CD8-positive, alpha-beta memory T cell (primary cell): ENCODE measurements around the gene ALPK1. TPM values are rescaled to one million over a fixed set of nuclear protein-coding genes. Genes with fewer than 3 reads are reported as not detected.

Source experiments
- CTCF ChIA-PET: fragments of 350-600 bp; sonication (Branson Sonifier 250); formaldehyde crosslinking; loops from one replicate; lab custom pipeline; 2021; ENCODE audit warnings: antibody characterized with exemption; lab: Charles Lee
- POLR2A ChIA-PET: fragments of 350-600 bp; sonication (Branson Sonifier 250); formaldehyde crosslinking; loops from one replicate; lab custom pipeline; 2021; ENCODE audit warnings: antibody characterized with exemption; lab: Charles Lee
- DNase-seq, 5 donors: peaks; one replicate each; pipeline versions ENCODE4 v3.0.0 to v3.0.0-alpha.2; 2020 to 2022; ENCODE audit warnings: mixed read lengths in 1 of 5
- H3K27ac ChIP-seq: one replicate; pipeline ENCODE4 v1.7.0; 2013; ENCODE audit warnings: low read depth, mild to moderate bottlenecking, low read length, moderate library complexity
- H3K27me3 ChIP-seq: 2 replicates; pipeline ENCODE4 v1.7.0; 2013; ENCODE audit warnings: low read length, mild to moderate bottlenecking; ENCODE audit not compliant: insufficient read depth, poor library complexity, severe bottlenecking
- H3K36me3 ChIP-seq: 2 replicates; pipeline ENCODE4 v1.7.0; 2013; ENCODE audit warnings: mild to moderate bottlenecking, low read length, moderate library complexity; ENCODE audit not compliant: insufficient read depth
- H3K4me1 ChIP-seq: 2 replicates; pipeline ENCODE4 v1.7.0; 2013; ENCODE audit warnings: mild to moderate bottlenecking, low read length, moderate library complexity; ENCODE audit not compliant: insufficient read depth
- H3K4me3 ChIP-seq: 2 replicates; pipeline ENCODE4 v1.7.0; 2013; ENCODE audit warnings: mild to moderate bottlenecking, low read length
- H3K9me3 ChIP-seq: 2 replicates; pipeline ENCODE4 v1.7.0; 2013; ENCODE audit warnings: mild to moderate bottlenecking, low read length
- H3K27ac Mint-ChIP-seq, 8 donors: one replicate each; pipeline ENCODE4 v1.8.0; 2020 to 2021; ENCODE audit warnings: mixed read lengths in 8 of 8, mild to moderate bottlenecking in 6 of 8, inconsistent platforms in 3 of 8, moderate library complexity in 3 of 8
- H3K27me3 Mint-ChIP-seq, 2 donors: one replicate each; pipeline ENCODE4 v1.8.0; 2020 to 2021; ENCODE audit warnings: mixed read lengths in 2 of 2, mild to moderate bottlenecking in 1 of 2, moderate library complexity in 1 of 2
- H3K36me3 Mint-ChIP-seq, 3 donors: one replicate each; pipeline ENCODE4 v1.8.0; 2020 to 2021; ENCODE audit warnings: mixed read lengths in 3 of 3, inconsistent platforms in 1 of 3, mild to moderate bottlenecking in 1 of 3
- H3K4me1 Mint-ChIP-seq, 3 donors: one replicate each; pipeline ENCODE4 v1.8.0; 2020 to 2021; ENCODE audit warnings: mixed read lengths in 3 of 3, inconsistent platforms in 1 of 3, mild to moderate bottlenecking in 1 of 3
- H3K4me3 Mint-ChIP-seq, 7 donors: one replicate each; pipeline ENCODE4 v1.8.0; 2020 to 2021; ENCODE audit warnings: mixed read lengths in 7 of 7, mild to moderate bottlenecking in 6 of 7, moderate library complexity in 4 of 7, inconsistent platforms in 2 of 7
- H3K9me3 Mint-ChIP-seq, 5 donors: one replicate each; pipeline ENCODE4 v1.8.0; 2020 to 2022; ENCODE audit warnings: mixed read lengths in 5 of 5, mild to moderate bottlenecking in 3 of 5, moderate library complexity in 2 of 5, inconsistent platforms in 1 of 5
- polyA plus RNA-seq: library from polyadenylated mRNA; unstranded; fragments of 300-500 nt; fragmentation: Illumina TruSeq; gene quantifications from one replicate; pipeline ENCODE4 v1.2.3, GENCODE V29; 2021
- total RNA-seq, 2 experiments: library from RNA; stranded (reverse); gene quantifications; one replicate each; pipeline ENCODE4 v1.2.3, GENCODE V29; 2021

The ALPK1 gene
- total and polyA plus RNA-seq, 3 experiments from 2014 or later = 1.1 to 3.1 (median 2.5) TPM

DNA sequence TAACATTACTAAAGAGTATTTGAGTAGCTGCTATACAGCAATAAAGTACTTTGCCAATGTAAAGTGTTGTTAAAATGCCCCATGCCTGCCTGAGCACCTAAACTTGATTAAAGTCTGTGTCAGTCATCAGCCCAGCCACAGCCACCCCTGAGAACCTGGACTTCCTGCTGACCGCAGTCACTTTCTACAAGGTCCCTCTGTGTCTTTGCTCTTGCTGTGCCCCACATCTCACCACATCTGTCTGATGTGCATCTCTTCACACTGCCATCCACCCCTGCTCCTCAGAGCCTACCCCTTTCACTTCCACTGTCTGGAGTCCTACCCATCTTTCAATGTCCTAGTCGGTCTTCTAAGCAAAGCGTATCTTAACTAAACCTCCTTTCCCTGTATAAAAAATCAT lies 25.7 kb downstream of the ALPK1 start:
- Mint-ChIP-seq H3K27ac (peak overlapping the region in 2 of 8 donors; percentile 3 to 28), H3K4me3 (no peak overlapping the region), H3K36me3 (peaks cover 0 to 3% (median 0%) of the 10 kb centered on the region in 3 donors), H3K9me3 (no peaks in the 10 kb centered on the region), H3K4me1 (peaks cover 6 to 21% (median 14%) of the 10 kb centered on the region in 3 donors), H3K27me3 (peaks cover 0 to 4% of the 10 kb centered on the region in 2 donors)
- ChIA-PET CTCF (interaction anchor here (0.6 to 2.2 kb wide), 9 partner anchors 13 to 285 kb away, joined by 3 to 15 read pairs (median 3); partner anchors contain the start of gene TIFA), POLR2A (no interaction called here)
- no peak overlapping the region for H3K4me3 ChIP-seq
- no peak for DNase-seq
- H3K27ac ChIP-seq = no peak overlapping the region
- H3K27me3 ChIP-seq = no peaks in the 10 kb centered on the region
- H3K36me3 ChIP-seq = no peaks in the 10 kb centered on the region
- peaks cover 4% of the 10 kb centered on the region for H3K4me1 ChIP-seq
- no peaks in the 10 kb centered on the region for H3K9me3 ChIP-seq

DNA sequence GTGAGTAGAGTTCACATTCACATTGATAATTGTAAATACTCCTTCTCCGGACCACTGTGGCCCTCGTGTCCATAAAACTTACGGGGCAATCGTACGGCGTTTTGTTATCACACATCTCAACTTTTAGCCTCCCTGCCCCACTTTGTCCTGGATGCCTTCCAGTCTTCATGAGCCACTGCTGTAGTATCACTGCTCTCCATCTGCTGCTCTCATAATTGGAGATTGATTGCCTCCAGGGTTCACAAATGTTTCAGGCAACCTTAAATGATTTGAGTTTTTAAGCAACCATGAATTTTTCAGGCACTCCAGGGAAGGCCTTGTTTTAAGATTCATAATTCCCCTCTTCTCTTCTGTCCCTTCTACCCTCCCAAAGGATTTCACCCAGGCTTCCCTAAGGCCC lies 28.4 kb downstream of the ALPK1 start:
- ChIA-PET POLR2A (no interaction called here), CTCF (no interaction called here)
- H3K27ac Mint-ChIP-seq = no peak overlapping the region
- Histone ChIP-seq H3K27me3 (no peaks in the 10 kb centered on the region), H3K36me3 (no peaks in the 10 kb centered on the region), H3K4me3 (no peak overlapping the region), H3K27ac (no peak overlapping the region), H3K4me1 (peaks cover 4% of the 10 kb centered on the region), H3K9me3 (no peaks in the 10 kb centered on the region)
- no peak for DNase-seq
- H3K4me3 Mint-ChIP-seq = no peak overlapping the region
- H3K9me3 Mint-ChIP-seq = no peaks in the 10 kb centered on the region
- H3K27me3 Mint-ChIP-seq = peaks cover 0 to 4% of the 10 kb centered on the region in 2 donors
- H3K4me1 Mint-ChIP-seq = peaks cover 11 to 21% (median 16%) of the 10 kb centered on the region in 3 donors
- H3K36me3 Mint-ChIP-seq = peaks cover 0 to 3% (median 0%) of the 10 kb centered on the region in 3 donors

DNA sequence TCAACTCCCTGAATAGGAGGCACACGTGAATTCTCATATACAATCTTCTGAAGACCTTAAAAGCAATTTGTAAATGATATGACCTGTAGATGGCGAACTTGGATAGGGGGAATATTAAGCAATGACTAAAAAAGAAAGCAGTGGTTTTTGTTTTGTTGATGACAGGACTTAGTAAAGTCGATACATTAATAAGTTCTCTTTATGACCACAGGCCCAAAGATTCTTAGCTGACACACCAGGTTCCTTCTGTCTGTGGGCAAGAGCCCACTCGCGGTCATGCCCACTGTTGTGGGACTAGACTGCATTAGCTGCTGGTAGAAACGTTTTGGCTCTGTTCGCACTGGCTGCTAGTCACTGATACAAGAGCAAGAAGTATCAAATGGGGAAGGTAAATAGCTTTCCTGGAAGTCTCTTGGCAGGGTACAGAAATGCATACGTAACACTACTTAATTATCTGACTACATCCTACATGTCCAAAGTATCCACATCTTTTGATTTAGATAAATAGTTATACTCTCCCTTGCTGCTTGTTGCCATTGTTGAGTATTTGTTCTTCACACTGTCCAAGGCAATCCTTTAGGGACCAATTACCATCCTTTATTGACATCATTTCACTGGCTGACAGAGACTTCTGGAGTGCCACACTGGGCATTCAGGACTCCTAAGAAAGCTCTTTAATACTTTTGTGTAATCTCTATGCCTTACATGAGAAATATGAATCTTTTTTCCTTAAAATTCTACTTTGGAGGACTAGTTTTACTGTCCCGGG lies 31.0 kb downstream of the ALPK1 start:
- H3K4me3 ChIP-seq = no peak overlapping the region
- H3K27ac ChIP-seq = no peak overlapping the region
- no peaks in the 10 kb centered on the region for H3K27me3 ChIP-seq
- DNase-seq = peak in 2 of 5 donors; percentile 9 to 28
- Mint-ChIP-seq H3K4me3 (peak overlapping the region in 6 of 7 donors; percentile 58 to 84 (median 64)), H3K4me1 (peaks cover 6 to 9% (median 8%) of the 10 kb centered on the region in 3 donors), H3K27ac (peak overlapping the region in 3 of 8 donors; percentile 0 to 91 (median 1)), H3K9me3 (no peaks in the 10 kb centered on the region), H3K36me3 (peaks cover 0 to 3% (median 0%) of the 10 kb centered on the region in 3 donors), H3K27me3 (no peaks in the 10 kb centered on the region)
- POLR2A ChIA-PET = interaction anchor here (1.6 kb wide), 1 partner anchor 196 kb away, joined by 3 read pairs; no protein-coding TSS in a partner anchor
- H3K9me3 ChIP-seq = no peaks in the 10 kb centered on the region
- CTCF ChIA-PET = interaction anchor here (0.8 to 3.0 kb wide), 14 partner anchors 10 to 623 kb away, joined by 3 to 21 read pairs (median 3); no protein-coding TSS in a partner anchor
- no peaks in the 10 kb centered on the region for H3K4me1 ChIP-seq
- no peaks in the 10 kb centered on the region for H3K36me3 ChIP-seq

DNA sequence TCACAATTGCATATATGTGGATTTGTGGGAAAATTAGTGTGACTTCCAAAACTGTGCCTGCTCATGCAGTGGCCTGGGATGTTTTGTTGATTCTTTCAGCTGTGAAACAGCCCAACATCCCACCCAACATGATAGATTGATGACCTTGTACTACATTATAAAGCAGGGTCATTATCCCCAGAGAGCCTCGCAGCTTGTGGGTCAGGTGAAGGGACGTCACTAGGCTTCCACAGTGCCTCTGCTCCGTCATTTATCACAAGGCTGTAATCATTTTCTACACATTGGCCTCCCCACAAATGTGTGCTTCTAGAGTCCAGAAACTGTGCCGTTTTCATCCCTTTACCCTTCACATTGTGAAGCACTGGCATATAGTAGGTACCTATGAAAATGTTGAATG lies 31.6 kb downstream of the ALPK1 start:
- Mint-ChIP-seq H3K4me1 (peaks cover 6 to 9% (median 8%) of the 10 kb centered on the region in 3 donors), H3K27ac (no peak overlapping the region)

DNA sequence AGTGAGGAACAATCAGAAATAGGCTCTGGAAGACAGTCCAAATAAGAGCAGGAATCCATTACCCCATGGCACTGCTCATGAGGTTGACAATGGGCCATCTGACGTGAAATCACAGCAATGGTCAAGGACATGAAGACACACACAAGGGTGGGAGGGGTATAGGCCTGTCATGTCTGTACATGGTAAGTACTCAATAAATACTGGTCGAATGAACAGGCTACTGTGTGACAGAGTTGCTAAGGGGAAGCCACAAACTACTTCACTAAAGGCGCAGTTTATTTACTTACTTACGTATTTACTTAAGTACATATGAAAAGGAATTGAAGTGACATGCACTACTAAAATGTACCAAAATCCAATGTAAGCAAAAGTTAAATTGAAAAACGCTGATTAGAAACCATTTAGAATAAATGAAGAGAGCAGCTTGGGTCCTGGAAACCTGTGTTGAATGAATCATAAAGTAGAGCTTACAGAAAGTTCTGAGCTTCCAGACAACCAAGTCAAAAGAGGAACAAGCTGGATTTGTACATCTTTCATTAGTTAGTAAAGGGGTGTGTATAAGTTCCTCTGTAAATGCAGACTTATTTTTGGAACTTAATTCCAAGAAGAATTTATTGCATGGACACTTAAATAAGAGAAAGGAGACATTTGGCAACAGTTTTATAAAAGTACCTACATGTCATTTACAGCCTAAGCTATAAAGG lies 32.7 kb downstream of the ALPK1 start:
- Mint-ChIP-seq H3K27me3 (peaks cover 0 to 2% of the 10 kb centered on the region in 2 donors), H3K4me3 (no peak overlapping the region), H3K4me1 (peaks cover 6 to 9% (median 8%) of the 10 kb centered on the region in 3 donors), H3K9me3 (no peaks in the 10 kb centered on the region), H3K27ac (no peak overlapping the region), H3K36me3 (peaks cover 0 to 3% (median 0%) of the 10 kb centered on the region in 3 donors)
- no peaks in the 10 kb centered on the region for H3K9me3 ChIP-seq
- H3K36me3 ChIP-seq = no peaks in the 10 kb centered on the region
- H3K27me3 ChIP-seq = no peaks in the 10 kb centered on the region
- no peak for DNase-seq
- POLR2A ChIA-PET = no interaction called here
- CTCF ChIA-PET = interaction anchor here (0.7 to 1.0 kb wide), 2 partner anchors 8 to 194 kb away, joined by 3 read pairs; no protein-coding TSS in a partner anchor
- H3K4me3 ChIP-seq = no peak overlapping the region
- H3K27ac ChIP-seq = no peak overlapping the region
- no peaks in the 10 kb centered on the region for H3K4me1 ChIP-seq

More for the DNA sequence above, 31.6 kb downstream of the ALPK1 start:
- Histone ChIP-seq H3K36me3 (no peaks in the 10 kb centered on the region), H3K27ac (no peak overlapping the region), H3K9me3 (no peaks in the 10 kb centered on the region), H3K4me3 (no peak overlapping the region), H3K4me1 (no peaks in the 10 kb centered on the region), H3K27me3 (no peaks in the 10 kb centered on the region)
- CTCF ChIA-PET = interaction anchor here (0.8 to 3.0 kb wide), 9 partner anchors 38 to 623 kb away, joined by 3 to 21 read pairs (median 3); no protein-coding TSS in a partner anchor
- POLR2A ChIA-PET = interaction anchor here (1.6 kb wide), 1 partner anchor 195 kb away, joined by 3 read pairs; no protein-coding TSS in a partner anchor
- H3K27me3 Mint-ChIP-seq = no peaks in the 10 kb centered on the region
- H3K9me3 Mint-ChIP-seq = no peaks in the 10 kb centered on the region
- DNase-seq = no peak
- H3K36me3 Mint-ChIP-seq = peaks cover 0 to 3% (median 0%) of the 10 kb centered on the region in 3 donors
- H3K4me3 Mint-ChIP-seq = no peak overlapping the region

DNA sequence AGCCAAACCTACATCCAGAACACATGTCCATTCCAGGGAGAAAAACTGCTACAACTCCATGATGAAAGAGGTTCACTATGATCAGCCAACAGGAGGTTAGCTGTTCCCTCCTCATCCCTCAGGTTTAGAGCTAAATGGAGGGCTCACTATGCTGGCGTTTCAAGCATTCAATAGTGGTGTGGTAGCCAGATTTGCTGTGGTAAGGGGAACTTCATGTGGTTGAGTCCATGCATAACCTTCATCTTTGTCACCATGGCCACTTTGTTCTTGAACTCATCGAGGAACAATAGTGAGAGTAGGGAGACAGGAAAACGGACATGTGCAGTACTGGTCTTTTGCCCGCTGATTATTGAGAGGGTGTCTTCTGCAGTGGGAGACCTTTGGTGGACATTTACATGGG lies 33.8 kb downstream of the ALPK1 start:
- H3K27me3 ChIP-seq = no peaks in the 10 kb centered on the region
- no peak overlapping the region for H3K4me3 Mint-ChIP-seq
- H3K9me3 ChIP-seq = no peaks in the 10 kb centered on the region
- no peak overlapping the region for H3K4me3 ChIP-seq
- POLR2A ChIA-PET = no interaction called here
- peaks cover 6 to 9% (median 8%) of the 10 kb centered on the region in 3 donors for H3K4me1 Mint-ChIP-seq
- no peak overlapping the region for H3K27ac Mint-ChIP-seq
- no peaks in the 10 kb centered on the region for H3K36me3 Mint-ChIP-seq
- peaks cover 0 to 2% of the 10 kb centered on the region in 2 donors for H3K27me3 Mint-ChIP-seq
- no peak for DNase-seq
- no peaks in the 10 kb centered on the region for H3K9me3 Mint-ChIP-seq
- H3K27ac ChIP-seq = no peak overlapping the region
- CTCF ChIA-PET = interaction anchor here (1.0 kb wide), 1 partner anchor 9 kb away, joined by 3 read pairs; no protein-coding TSS in a partner anchor
- H3K36me3 ChIP-seq = no peaks in the 10 kb centered on the region
- H3K4me1 ChIP-seq = no peaks in the 10 kb centered on the region

GRCh38 chr4:112332398-112332797 lies 35.2 kb downstream of the ALPK1 start:
- Histone ChIP-seq H3K27ac (no peak overlapping the region), H3K27me3 (no peaks in the 10 kb centered on the region), H3K4me1 (no peaks in the 10 kb centered on the region), H3K9me3 (no peaks in the 10 kb centered on the region), H3K36me3 (no peaks in the 10 kb centered on the region), H3K4me3 (no peak overlapping the region)
- DNase-seq = no peak
- Mint-ChIP-seq H3K4me1 (peaks cover 6 to 9% (median 8%) of the 10 kb centered on the region in 3 donors), H3K9me3 (no peaks in the 10 kb centered on the region), H3K27ac (no peak overlapping the region), H3K36me3 (no peaks in the 10 kb centered on the region), H3K4me3 (no peak overlapping the region), H3K27me3 (peaks cover 0 to 2% of the 10 kb centered on the region in 2 donors)
- POLR2A ChIA-PET = no interaction called here
- CTCF ChIA-PET = no interaction called here
